Astrocyte of the cerebellum (primary cell): ENCODE measurements around the gene KHK.

Source experiments
- DNase-seq: peaks from one replicate; pipeline ENCODE4 v3.0.0-alpha.2; 2011; ENCODE audit warnings: low read depth
- H3K4me3 ChIP-seq: 2 replicates; pipeline ENCODE4 v1.5.1; 2011; ENCODE audit warnings: mild to moderate bottlenecking, low read depth, low read length, moderate library complexity
- CTCF ChIP-seq: IDR thresholded peaks from 2 replicates; pipeline ENCODE4 v1.5.1; 2012; ENCODE audit warnings: low read length, low read depth, moderate library complexity, mild to moderate bottlenecking; ENCODE audit errors: missing control alignments
- in situ Hi-C: cut with HindIII; loops from 2 replicates; pipeline ENCODE4 v1.10.0; 2017; ENCODE audit warnings: low sequenced_read_pairs

Gene KHK

GRCh38 chr2:27050996-27051901, 35.3 kb upstream of the KHK start, which contains the start of gene AGBL5:
Gene AGBL5, plus strand, starts transcription at chr2:27051668. Its CDS starts 1,291 bp downstream, at chr2:27052959.
- DNase-seq, result peak; percentile 78
- peak within 1 kb of the TSS; percentile 92 for H3K4me3 ChIP-seq
- TF ChIP-seq CTCF, result no peak
- in situ Hi-C loops, result no loop called here

GRCh38 chr2:27051902-27052645, 34.5 kb upstream of the KHK start:
- no peak for TF ChIP-seq CTCF
- DNase-seq, result no peak
- H3K4me3 ChIP-seq, result peak overlapping the region; percentile 92
- in situ Hi-C loops, result no loop called here

GRCh38 chr2:27053321-27053720, 33.3 kb upstream of the KHK start:
- no peak for DNase-seq
- TF ChIP-seq CTCF, result no peak
- H3K4me3 ChIP-seq, result no peak overlapping the region
- in situ Hi-C loops, result no loop called here

GRCh38 chr2:27053776-27054175, 32.8 kb upstream of the KHK start:
- in situ Hi-C loops, result no loop called here
- TF ChIP-seq CTCF, result no peak
- H3K4me3 ChIP-seq, result no peak overlapping the region
- no peak for DNase-seq

- in situ Hi-C loops, result no loop called here
- DNase-seq, result no peak
- TF ChIP-seq CTCF, result no peak
- H3K4me3 ChIP-seq, result no peak overlapping the region
These were observed 31.9 kb upstream of the KHK start for GRCh38 chr2:27054721-27055120.

GRCh38 chr2:27057184-27057583, 29.4 kb upstream of the KHK start:
- DNase-seq, result no peak
- H3K4me3 ChIP-seq, result no peak overlapping the region
- in situ Hi-C loops, result no loop called here
- no peak for TF ChIP-seq CTCF
